NT2/D1 (cell line): ENCODE results near the gene WASF2.

Experiments used
- YY1 ChIP-seq: IDR thresholded peaks from 2 replicates; pipeline ENCODE4 v1.6.1; 2011; ENCODE audit not compliant: insufficient read length, insufficient read depth
- ZNF274 ChIP-seq: IDR thresholded peaks from 2 replicates; pipeline ENCODE4 v1.6.1; 2011; ENCODE audit warnings: mild to moderate bottlenecking, low read depth, low read length

DNA sequence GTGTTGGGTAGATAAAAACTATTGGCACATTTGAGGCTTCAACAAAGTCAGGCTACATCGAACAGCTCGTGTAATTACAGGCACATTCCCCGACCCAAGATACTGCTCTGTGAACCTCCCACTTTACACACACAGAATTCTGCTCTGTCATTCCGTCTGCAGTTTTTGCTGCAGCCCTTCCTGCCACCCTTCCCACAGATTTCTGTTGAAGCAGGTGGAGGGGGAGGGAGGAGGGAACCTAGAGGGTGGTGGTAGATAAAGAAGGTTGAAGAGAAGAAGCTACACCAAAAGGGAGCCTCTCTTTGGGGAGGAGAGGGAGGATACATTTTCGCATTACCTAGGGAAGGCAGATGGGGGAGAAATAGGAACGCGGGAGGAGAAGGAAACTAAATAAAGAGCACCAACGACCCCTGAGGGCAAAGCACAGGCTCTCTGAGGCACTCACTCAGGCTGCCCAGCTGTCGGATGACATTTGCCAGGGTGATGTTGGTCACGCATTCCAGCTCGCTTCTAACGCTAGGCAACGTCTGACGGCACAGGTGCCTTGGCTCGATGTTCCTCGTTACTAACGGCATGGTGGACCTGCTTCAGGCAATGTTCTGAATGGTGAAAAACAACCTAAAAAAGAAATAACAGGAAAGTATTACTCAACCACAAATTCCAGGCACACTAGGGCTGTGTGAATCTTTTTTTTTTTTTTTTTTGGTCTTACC, 61.5 kb downstream of the WASF2 start:
- no peak for TF ChIP-seq YY1
- no peak for TF ChIP-seq ZNF274
